Peyer's patch (tissue), 4 donors: ENCODE data around the gene INTS12. TPM values are rescaled to one million over a fixed set of nuclear protein-coding genes. Genes with fewer than 3 reads are reported as not detected.

ENCODE experiments used
- DNase-seq, 3 donors: peaks; one replicate each; pipeline ENCODE4 v3.0.0-alpha.2; 2017 to 2019
- H3K27ac ChIP-seq, 4 donors: fragments of 200-600 bp; sonication (generic); one replicate each; pipeline ENCODE4 v1.5.1; 2016 to 2019
- H3K27me3 ChIP-seq, 2 donors: fragments of 200-600 bp; sonication (generic); one replicate each; pipeline ENCODE4 v1.5.1; 2019
- H3K36me3 ChIP-seq, 3 donors: fragments of 200-600 bp; sonication (generic); one replicate each; pipeline ENCODE4 v1.5.1; 2016 to 2019
- H3K4me1 ChIP-seq, 4 donors: fragments of 200-600 bp; sonication (generic); one replicate each; pipeline ENCODE4 v1.5.1; 2016 to 2019
- H3K4me3 ChIP-seq, 4 donors: fragments of 200-600 bp; sonication (generic); 1 replicate in 3 of 4; 2 replicates in 1 of 4; pipeline ENCODE4 v1.5.1; 2016 to 2019; ENCODE audit warnings: mild to moderate bottlenecking in 1 of 4
- H3K9me3 ChIP-seq, 4 donors: fragments of 200-600 bp; sonication (generic); one replicate each; pipeline ENCODE4 v1.5.1; 2016 to 2019; ENCODE audit warnings: mild to moderate bottlenecking in 1 of 4
- POLR2A ChIP-seq, 2 donors: fragments of 450-650 bp; IDR thresholded peaks; one replicate each; pipeline ENCODE4 v1.5.1; 2017; ENCODE audit warnings: antibody characterized with exemption in 2 of 2, mild to moderate bottlenecking in 2 of 2, moderate library complexity in 2 of 2
- total RNA-seq, 4 donors: library from RNA; depleted of rRNA; stranded (reverse); fragments of >200 nt; gene quantifications; one replicate each; pipeline ENCODE4 v1.1.0, GENCODE V29; 2016
- TF ChIP-seq, protein P1 (sequence below), 6 experiments: fragments of 450-650 bp in 4 of 6; fragments of 200-600 bp in 2 of 6; sonication (generic) in 1 of 6; IDR thresholded peaks; one replicate each; pipeline ENCODE4 v1.5.1; 2017 to 2019; ENCODE audit warnings: antibody characterized with exemption in 6 of 6, mild to moderate bottlenecking in 3 of 6, moderate library complexity in 1 of 6

INTS12 gene
- total RNA-seq: 10 to 100 TPM in 3 of 4 donors, 1 to 10 TPM in 1; 2.5 to 25.3 (median 21.1) TPM

DNA sequence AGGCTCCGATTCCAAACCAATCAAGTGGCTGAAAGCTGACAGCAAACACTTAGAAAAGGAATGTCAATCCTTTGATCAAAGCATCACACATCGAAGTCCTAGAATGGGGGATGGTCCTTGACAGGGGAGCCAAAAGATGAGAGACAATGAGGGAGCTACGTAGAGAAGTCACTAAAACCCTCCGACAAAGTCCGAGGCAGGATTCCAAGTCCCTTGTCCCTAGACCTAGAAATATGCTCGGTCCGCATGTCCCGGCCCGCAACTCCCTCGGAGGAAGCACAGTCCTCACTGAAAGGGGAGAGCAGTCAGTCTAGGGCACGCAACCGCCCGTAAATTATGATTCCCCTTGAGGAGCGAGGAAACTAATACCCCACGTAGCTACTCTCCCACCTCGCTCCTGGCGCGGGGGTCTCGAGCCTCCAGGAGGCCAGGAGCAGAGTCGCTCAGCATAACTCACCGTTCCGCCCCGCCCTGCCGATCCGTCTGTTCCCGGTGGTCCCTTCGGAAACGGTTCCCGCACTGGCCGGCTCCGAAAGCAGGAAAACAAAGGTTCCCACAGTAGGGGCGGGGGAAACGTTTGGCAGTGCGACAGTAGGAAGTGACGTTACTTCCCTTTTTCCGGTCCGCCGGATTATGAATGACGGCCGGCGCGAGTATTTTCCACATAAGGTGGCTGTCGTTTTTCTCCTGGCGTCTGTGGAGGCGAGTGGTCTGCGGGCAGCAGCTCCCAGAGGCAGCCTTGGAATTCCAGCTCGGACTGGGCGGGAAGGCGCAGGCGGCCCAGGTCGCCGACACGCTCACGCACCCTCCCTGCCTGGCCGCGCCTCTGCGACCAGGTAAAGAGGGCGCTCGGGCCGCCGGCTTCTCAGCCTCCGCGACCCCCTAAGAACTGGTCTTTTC is at the start of gene INTS12, which contains the start of gene GSTCD:
TSS of gene INTS12 (minus strand) at position 509 of the 900 bp plus-strand sequence. CDS start 8,684 bp downstream, outside the sequence.
TSS of gene GSTCD (plus strand) at position 604 of the 900 bp plus-strand sequence. CDS start 8,830 bp downstream, outside the sequence.
- peaks cover 0 to 24% (median 6%) of the 10 kb centered on the region in 4 donors for H3K4me1 ChIP-seq

GRCh38 chr4:105755375-105755774 is 46.9 kb upstream of the INTS12 start:
- TF ChIP-seq POLR2A (IDR thresholded peaks at IDR 0.05): no peak
- TF ChIP-seq, protein P1, sequence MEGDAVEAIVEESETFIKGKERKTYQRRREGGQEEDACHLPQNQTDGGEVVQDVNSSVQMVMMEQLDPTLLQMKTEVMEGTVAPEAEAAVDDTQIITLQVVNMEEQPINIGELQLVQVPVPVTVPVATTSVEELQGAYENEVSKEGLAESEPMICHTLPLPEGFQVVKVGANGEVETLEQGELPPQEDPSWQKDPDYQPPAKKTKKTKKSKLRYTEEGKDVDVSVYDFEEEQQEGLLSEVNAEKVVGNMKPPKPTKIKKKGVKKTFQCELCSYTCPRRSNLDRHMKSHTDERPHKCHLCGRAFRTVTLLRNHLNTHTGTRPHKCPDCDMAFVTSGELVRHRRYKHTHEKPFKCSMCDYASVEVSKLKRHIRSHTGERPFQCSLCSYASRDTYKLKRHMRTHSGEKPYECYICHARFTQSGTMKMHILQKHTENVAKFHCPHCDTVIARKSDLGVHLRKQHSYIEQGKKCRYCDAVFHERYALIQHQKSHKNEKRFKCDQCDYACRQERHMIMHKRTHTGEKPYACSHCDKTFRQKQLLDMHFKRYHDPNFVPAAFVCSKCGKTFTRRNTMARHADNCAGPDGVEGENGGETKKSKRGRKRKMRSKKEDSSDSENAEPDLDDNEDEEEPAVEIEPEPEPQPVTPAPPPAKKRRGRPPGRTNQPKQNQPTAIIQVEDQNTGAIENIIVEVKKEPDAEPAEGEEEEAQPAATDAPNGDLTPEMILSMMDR (IDR thresholded peaks at IDR 0.05): no peak
- no peak for DNase-seq

More for the DNA sequence above, at the start of gene INTS12, which contains the start of gene GSTCD:
- H3K4me3 ChIP-seq: peak within 1 kb of the TSS; percentile 78 to 90 (median 88)
- peak within 1 kb of the TSS; percentile 82 to 92 (median 86) for H3K27ac ChIP-seq
- peaks cover 0 to 3% (median 0%) of the 10 kb centered on the region in 3 donors for H3K36me3 ChIP-seq
- TF ChIP-seq, protein P1 (IDR thresholded peaks at IDR 0.05): peak in 2 of 6 experiments; percentile 4 to 23
- TF ChIP-seq POLR2A (IDR thresholded peaks at IDR 0.05): peak; percentile 69 to 78
- H3K9me3 ChIP-seq: no peaks in the 10 kb centered on the region
- H3K27me3 ChIP-seq: no peaks in the 10 kb centered on the region
- DNase-seq: peak; percentile 87 to 95 (median 93)

DNA sequence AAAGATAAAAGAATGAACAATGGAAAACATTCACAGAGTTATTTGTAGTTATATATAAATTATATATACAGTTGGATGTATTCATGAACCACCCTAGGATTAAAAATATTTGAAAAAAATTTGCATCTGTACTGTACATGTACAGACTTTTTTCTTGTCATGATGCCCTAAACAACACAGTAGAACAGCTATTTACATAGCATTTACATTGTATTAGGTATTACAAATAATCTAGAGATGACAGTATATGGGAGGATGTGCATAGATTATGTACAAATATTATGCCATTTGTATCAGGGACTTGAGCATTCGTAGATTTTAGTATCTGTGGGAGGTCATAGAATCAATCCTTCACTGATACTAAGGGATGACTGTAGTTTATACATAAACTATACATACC is 44.9 kb upstream of the INTS12 start:
- TF ChIP-seq, protein P1 (IDR thresholded peaks at IDR 0.05): no peak
- TF ChIP-seq POLR2A (IDR thresholded peaks at IDR 0.05): no peak

More at GRCh38 chr4:105755375-105755774, 46.9 kb upstream of the INTS12 start:
- H3K36me3 ChIP-seq: no peaks in the 10 kb centered on the region
- H3K4me1 ChIP-seq: no peaks in the 10 kb centered on the region
- H3K9me3 ChIP-seq: no peaks in the 10 kb centered on the region
- H3K4me3 ChIP-seq: no peak overlapping the region
- H3K27me3 ChIP-seq: no peaks in the 10 kb centered on the region
- H3K27ac ChIP-seq: no peak overlapping the region

GRCh38 chr4:105751718-105752299 is 43.3 kb upstream of the INTS12 start:
- DNase-seq: no peak

More for the DNA sequence above, 44.9 kb upstream of the INTS12 start:
- no peaks in the 10 kb centered on the region for H3K36me3 ChIP-seq
- H3K27me3 ChIP-seq: no peaks in the 10 kb centered on the region
- no peak overlapping the region for H3K27ac ChIP-seq
- DNase-seq: no peak
- H3K9me3 ChIP-seq: no peaks in the 10 kb centered on the region
- no peaks in the 10 kb centered on the region for H3K4me1 ChIP-seq
- H3K4me3 ChIP-seq: no peak overlapping the region

GRCh38 chr4:105748222-105748621 is 39.7 kb upstream of the INTS12 start:
- H3K27ac ChIP-seq: no peak overlapping the region
- no peaks in the 10 kb centered on the region for H3K9me3 ChIP-seq
- TF ChIP-seq, protein P1 (IDR thresholded peaks at IDR 0.05): no peak
- no peak for TF ChIP-seq POLR2A (IDR thresholded peaks at IDR 0.05)
- DNase-seq: no peak
- H3K27me3 ChIP-seq: no peaks in the 10 kb centered on the region
- H3K4me1 ChIP-seq: no peaks in the 10 kb centered on the region
- no peak overlapping the region for H3K4me3 ChIP-seq
- H3K36me3 ChIP-seq: no peaks in the 10 kb centered on the region

More at GRCh38 chr4:105751718-105752299, 43.3 kb upstream of the INTS12 start:
- no peaks in the 10 kb centered on the region for H3K4me1 ChIP-seq
- no peaks in the 10 kb centered on the region for H3K27me3 ChIP-seq
- TF ChIP-seq POLR2A (IDR thresholded peaks at IDR 0.05): no peak
- TF ChIP-seq, protein P1 (IDR thresholded peaks at IDR 0.05): no peak
- no peak overlapping the region for H3K4me3 ChIP-seq
- H3K9me3 ChIP-seq: no peaks in the 10 kb centered on the region
- H3K27ac ChIP-seq: no peak overlapping the region
- H3K36me3 ChIP-seq: no peaks in the 10 kb centered on the region
